Measurements from ENCODE around the gene ANO8.
A peak's percentile ranks its signal among the peaks of the same experiment; 100 is the strongest.

The ANO8 gene

GRCh38 chr19:17347877-17348276, 13.2 kb upstream of the ANO8 start:
- DNase-seq (ENCODE audit: low spot score): no peak

- DNase-seq (ENCODE audit: low spot score): no peak
These were observed 12.7 kb upstream of the ANO8 start for GRCh38 chr19:17347361-17347760.

- DNase-seq (ENCODE audit: low spot score): peak; percentile 84
These were observed 11.5 kb upstream of the ANO8 start for GRCh38 chr19:17346109-17346671.

GRCh38 chr19:17341845-17342244, 7.2 kb upstream of the ANO8 start:
- DNase-seq (ENCODE audit: low spot score): no peak

GRCh38 chr19:17341386-17341785, 6.7 kb upstream of the ANO8 start:
- DNase-seq (ENCODE audit: low spot score): no peak

GRCh38 chr19:17340871-17341357, 6.3 kb upstream of the ANO8 start:
- no peak for DNase-seq (ENCODE audit: low spot score)

GRCh38 chr19:17340302-17340870, 5.7 kb upstream of the ANO8 start:
- no peak for DNase-seq (ENCODE audit: low spot score)

- DNase-seq (ENCODE audit: low spot score): peak; percentile 60
These were observed 4.6 kb upstream of the ANO8 start for GRCh38 chr19:17339088-17339741.

- DNase-seq (ENCODE audit: low spot score): no peak
These were observed 3.9 kb upstream of the ANO8 start for GRCh38 chr19:17338433-17339078.

GRCh38 chr19:17337675-17338432, 3.2 kb upstream of the ANO8 start:
- peak; percentile 56 for DNase-seq (ENCODE audit: low spot score)

GRCh38 chr19:17336872-17337674, 2.4 kb upstream of the ANO8 start, which contains the start of gene GTPBP3:
Gene GTPBP3, plus strand, starts transcription at chr19:17337553. Its CDS starts 59 bp downstream, at chr19:17337612.
- peak; percentile 99 for DNase-seq (ENCODE audit: low spot score)

GRCh38 chr19:17335575-17335974, 920 bp upstream of the ANO8 start:
- no peak for DNase-seq (ENCODE audit: low spot score)

GRCh38 chr19:17333611-17334413, 843 bp downstream of the ANO8 start:
- DNase-seq (ENCODE audit: low spot score): peak; percentile 88

- DNase-seq (ENCODE audit: low spot score): peak; percentile 32
These were observed 1.7 kb downstream of the ANO8 start for GRCh38 chr19:17332677-17333581.

- DNase-seq (ENCODE audit: low spot score): no peak
These were observed 2.3 kb downstream of the ANO8 start for GRCh38 chr19:17332360-17332676.

- DNase-seq (ENCODE audit: low spot score): no peak
These were observed 3.6 kb downstream of the ANO8 start for GRCh38 chr19:17331045-17331558.

- DNase-seq (ENCODE audit: low spot score): no peak
These were observed 4.2 kb downstream of the ANO8 start for GRCh38 chr19:17330262-17331044.
